Hematopoietic multipotent progenitor cell treated with erythropoietin and hydrocortisone succinate and interleukin-3 and kit ligand, for 17 days (in vitro differentiated cells): ENCODE results near the gene FLOT1.
"Not testable (repeated sequence)": the region's sequence is repeated elsewhere in the genome, so short reads cannot be mapped to it uniquely, and the experiment has no call there.

Experiments used
- DNase-seq: peaks from one replicate; pipeline ENCODE4 v3.0.0-alpha.2; 2015; ENCODE audit warnings: low spot score

The FLOT1 gene

GRCh38 chr6:30767158-30767943, 24.9 kb upstream of the FLOT1 start:
- no peak for DNase-seq

DNA sequence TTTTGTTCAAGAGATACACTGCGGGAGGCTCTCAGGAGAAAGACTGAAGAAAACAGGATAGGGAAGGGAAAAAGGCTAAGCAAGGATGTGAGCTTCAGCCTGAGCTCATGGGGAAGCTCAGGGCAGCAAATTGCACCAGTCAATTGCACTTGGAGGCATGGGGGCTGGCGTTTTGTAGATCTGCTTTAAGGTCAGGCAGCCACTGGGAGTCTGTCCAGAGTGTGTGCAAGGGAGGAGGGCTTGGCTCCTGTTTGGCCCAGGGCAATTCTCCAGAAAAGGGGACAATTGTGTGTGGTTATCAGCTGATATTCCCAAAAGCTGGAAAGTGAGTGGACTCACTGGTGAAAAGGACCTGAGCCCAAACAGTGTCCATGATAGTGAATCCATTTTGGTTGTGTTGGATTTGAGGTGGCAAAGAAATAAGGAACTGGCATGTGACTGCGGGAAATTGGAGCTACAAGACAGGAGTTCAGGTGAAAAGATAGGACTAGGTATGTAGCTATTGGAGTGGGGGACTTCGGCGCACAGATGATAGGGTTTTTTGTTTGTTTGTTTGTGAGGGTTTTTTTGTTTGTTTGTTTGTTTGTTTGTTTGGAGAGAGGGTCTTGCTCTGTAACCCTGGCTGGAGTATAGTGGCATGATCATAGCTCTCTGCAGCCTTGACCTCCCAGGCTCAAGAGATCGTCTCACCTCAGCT, 24.1 kb upstream of the FLOT1 start:
- no peak for DNase-seq

DNA sequence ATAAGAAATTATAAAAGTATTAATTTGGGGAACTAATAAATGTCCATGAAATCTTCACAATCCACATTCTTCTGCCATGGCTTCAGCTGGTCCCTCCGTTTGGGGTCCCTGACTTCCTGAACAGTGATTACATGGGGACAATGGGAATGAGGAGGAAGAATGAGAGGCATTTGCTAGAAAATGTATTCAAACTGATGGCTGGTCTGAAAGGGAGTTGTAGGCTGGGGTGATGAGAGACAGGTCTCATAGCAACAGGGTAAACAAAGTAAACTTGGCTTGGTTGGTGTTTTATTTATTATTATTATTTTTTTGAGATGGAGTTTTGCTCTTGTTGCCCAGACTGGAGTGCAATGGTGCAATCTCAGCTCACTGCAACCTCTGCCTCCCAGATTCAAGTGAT, 23.0 kb upstream of the FLOT1 start:
- not testable (repeated sequence) for DNase-seq

DNA sequence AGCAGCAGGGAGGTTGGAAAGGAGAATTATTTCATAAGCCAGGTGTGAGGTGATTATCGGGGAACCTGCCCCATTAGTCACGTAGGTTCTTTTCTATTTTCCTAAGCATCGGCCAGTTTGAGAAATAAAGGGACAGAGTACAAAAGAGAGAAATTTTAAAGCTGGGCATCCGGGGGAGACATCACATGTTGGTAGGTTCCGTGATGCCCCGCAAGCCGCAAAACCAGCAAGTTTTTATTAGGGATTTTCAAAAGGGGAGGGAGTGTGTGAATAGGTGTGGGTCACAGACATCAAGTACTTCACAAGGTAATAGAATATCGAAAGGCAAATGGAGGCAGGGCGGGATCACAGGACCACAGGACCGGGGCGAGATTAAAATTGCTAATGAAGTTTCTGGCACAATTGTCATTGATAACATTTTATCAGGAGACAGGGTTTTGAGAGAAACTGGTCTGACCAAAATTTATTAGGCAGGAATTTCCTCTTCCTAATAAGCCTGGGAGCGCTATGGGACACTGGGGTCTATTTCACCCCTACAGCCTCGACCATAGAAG, 22.1 kb upstream of the FLOT1 start:
- DNase-seq = not testable (repeated sequence)

DNA sequence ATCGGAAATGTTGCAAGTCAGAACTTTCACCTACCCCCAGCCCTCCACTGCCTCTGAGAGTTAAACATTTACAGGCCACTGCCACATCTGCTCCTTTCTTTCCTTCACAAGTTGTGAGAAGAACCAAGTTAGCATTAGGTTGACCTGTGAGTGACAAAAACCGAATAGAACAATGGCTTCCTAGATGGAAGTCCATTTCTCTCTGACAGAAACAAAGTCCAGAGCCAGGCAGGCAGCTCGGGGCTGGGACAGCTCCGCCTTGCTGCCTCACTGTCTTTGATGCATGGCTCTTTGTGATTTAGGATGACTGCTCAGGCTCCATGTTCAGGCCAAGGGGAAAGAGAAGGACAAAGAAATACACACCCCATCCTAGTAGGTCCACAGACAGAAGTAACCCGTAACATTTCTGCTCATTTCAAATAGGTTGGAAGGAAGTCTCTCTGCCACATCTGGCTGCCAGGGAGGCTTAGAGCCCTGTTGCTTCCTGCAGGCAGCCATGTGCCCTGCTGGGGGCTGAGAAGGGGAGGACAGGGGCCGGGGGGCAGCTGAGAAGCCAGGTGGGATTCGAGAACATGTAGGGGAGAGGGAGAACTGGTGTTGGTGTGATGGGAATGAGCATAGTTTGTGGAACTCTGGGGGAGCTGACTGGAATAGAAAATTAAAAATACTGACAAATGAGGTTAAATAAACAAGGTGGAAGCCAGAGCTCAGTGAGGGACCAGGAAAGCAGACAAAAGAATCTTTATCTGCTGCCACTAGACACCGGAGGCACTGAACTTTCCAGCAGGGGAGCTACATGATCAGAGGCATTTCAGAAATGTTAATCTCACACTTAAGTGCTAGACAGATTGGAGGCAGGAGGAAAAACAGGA, 21.4 kb upstream of the FLOT1 start:
- DNase-seq = no peak

DNA sequence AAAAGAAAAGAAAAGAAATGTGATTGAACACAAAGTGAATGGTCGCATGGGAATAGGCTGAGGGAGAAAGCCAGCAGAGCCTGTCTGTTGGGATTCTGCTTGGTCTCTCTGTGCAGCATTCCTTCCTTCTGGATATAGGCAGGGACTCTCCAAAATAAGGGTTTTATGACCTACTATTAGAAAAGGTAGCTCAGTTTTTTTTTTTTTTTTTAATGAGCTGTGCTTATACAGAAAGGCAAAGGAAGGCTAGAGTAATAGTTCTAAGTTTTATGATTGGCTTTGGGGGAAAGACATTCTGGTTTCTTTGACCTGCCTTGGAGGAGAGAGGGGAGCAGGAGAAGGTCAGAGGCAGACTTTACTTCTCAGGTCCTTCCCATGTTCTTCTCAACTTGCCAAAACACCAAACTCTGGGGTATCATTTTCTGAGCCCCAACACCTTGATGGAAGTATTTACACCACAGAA, 20.7 kb upstream of the FLOT1 start:
- no peak for DNase-seq

DNA sequence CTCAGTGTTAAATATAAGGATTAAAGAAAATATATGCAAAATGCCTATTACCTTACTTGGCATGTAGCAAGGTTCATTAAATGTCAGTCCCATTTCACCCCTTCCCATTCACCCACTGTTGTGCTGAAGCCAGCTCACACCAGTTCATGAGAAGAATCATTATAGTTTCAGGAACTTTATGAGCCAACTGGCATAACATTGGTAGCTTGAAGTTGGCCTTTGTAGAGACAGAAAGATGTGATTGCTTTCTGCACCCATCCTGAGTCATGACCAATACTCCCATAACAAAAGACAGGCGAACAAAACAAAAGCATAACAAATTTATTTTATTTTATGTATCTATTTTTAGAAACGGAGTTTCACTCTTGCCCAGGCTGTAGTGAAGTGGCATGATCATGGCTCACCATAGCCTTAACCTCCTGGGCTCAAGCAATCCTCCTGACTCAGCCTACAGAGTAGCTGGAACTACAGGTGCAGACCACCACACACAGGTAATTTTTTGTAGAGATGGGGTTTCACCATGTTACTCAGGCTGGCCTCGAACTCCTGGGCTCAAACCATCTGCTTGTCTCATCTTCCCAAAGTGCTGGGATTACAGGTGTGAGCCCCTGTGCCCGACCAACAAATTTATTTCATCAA, 19.4 kb upstream of the FLOT1 start:
- no peak for DNase-seq

GRCh38 chr6:30760549-30760948, 18.1 kb upstream of the FLOT1 start:
- DNase-seq = no peak

DNA sequence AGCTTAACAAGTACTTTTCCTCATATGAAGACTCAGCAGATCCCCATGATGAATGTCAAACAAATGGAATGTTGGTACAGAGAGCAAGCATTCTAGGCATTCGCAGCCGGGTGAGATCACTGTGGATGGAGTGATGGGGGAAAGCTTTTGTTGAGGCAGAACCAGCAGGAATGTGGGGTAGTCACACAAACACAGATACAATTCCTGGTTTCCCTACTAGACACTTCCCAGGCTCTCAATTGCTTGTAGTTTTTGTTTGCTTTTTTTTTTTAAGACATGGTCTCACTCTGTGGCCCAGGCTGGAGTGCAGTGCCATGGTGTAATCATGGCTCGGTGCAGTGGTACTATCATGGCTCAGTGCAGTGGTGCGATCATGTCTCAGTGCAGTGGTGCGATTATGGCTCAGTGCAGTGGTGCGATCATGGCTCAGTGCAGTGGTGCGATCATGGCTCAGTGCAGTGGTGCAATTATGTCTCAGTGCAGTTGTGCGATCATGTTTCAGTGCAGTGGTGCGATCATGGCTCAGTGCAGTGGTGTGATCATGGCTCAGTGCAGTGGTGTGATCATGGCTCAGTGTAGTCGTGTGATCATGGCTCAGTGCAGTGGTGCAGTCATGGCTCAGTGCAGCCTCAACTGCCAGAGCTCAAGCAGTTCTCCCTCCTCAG, 17.2 kb upstream of the FLOT1 start:
- no peak for DNase-seq

- no peak for DNase-seq
Observed at GRCh38 chr6:30757261-30757904, 14.9 kb upstream of the FLOT1 start.

GRCh38 chr6:30756405-30757003, 14.0 kb upstream of the FLOT1 start:
- not testable (repeated sequence) for DNase-seq

DNA sequence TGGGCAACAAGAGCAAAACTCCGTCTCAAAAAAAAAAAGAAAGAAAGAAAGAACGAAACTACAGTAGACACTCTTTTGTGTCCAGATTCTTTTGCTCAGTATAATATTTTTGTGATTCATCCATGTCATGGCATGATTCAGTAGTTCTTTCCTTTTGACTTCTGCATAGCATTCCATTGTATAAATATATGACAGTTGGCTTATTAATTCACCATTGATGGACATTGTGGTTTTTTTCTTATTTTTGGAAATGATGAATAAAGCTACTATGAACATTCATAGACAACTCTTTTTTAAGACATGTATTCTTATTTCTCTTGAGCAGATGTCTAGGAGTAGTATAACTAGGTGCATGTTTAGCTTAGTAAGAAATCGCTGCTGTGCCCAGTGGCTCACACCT, 12.1 kb upstream of the FLOT1 start:
- no peak for DNase-seq

DNA sequence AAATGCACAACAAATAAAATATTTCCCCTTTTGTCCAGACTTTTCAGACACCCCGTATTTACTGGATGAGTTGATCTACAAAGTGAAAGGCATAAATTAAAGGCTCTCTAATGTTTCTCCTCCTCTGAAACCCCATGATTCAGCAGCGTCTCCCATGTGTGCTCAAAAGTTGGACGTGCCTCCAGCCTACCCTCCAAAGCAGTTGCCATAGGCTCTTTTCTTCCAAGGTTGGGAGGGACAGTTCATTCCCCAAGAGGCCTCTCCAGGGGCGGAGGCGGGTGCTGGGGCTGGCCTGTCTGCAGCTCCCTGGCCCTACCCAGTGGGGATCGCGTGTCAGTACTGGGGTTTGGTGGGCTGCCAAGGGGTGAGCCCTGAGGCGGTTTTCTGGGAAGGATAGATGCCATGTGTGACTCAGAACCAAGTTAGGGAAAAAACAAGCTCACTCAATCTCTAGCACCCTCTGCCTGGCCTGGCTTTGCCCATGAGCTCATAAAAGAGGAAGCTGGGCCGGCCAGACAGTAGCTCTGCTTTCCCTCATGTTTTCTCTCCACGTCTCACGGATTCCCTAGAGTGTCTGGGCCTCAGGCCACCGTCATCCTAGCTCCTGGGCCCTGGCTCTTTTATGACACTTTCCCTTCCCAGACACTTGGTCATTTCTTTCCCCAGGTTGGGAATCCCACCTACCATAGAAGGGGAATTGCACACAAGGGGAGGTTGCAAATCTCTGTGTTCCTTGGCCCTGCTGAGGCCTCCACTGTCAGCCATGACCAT, 9.9 kb upstream of the FLOT1 start:
- DNase-seq = peak; percentile 29

- no peak for DNase-seq
Observed at GRCh38 chr6:30750379-30750668, 7.8 kb upstream of the FLOT1 start.

- DNase-seq = no peak
Observed at GRCh38 chr6:30749554-30750378, 7.3 kb upstream of the FLOT1 start.

- DNase-seq = no peak
Observed at GRCh38 chr6:30748851-30749540, 6.5 kb upstream of the FLOT1 start.

GRCh38 chr6:30747902-30748769, 5.6 kb upstream of the FLOT1 start:
- DNase-seq = no peak
